K562 (cell line): ENCODE data around the gene ARHGAP29. TPM values are rescaled to one million over a fixed set of nuclear protein-coding genes. Genes with fewer than 3 reads are reported as not detected.

Experiments
- ATAC-seq: fragments of 200-7000 bp; cut with Tn5 transposase; 3 replicates; pipeline ENCODE4 v1.9.1; 2020; ENCODE audit warnings: moderate library complexity
- BruUV-seq: library from RNA; stranded (reverse); fragments of 400-500 nt; replicated peaks from 2 replicates; lab custom pipeline; 2021; lab: Mats Ljungman, UMichigan
- CTCF ChIA-PET: fragments of 300-600 bp; formaldehyde crosslinking; extraction: SDS; loops from one replicate; lab custom pipeline; 2021; ENCODE audit warnings: low intra/inter-chr PET ratio; lab: Yijun Ruan, JAX
- POLR2A ChIA-PET: fragments of 300-600, 350-650 bp; sonication (Branson Sonifier 250); formaldehyde crosslinking; extraction: SDS; loops from one replicate; lab custom pipeline; 2021; ENCODE audit warnings: antibody characterized with exemption, inconsistent platforms; lab: Yijun Ruan, JAX
- DNase-seq, 4 experiments: peaks; one replicate each; pipeline versions ENCODE4 v3.0.0 to v3.0.0-alpha.2; 2011 to 2018; ENCODE audit warnings: low spot score in 3 of 4, mixed read lengths in 3 of 4; ENCODE audit errors: extremely low read depth in 1 of 4
- FAIRE-seq: peaks from 2 replicates; lab custom pipeline; 2011; peaks lifted over from hg19 to GRCh38; lab: Jason Lieb, UNC
- H2AFZ ChIP-seq: 2 replicates; pipeline ENCODE4 v1.6.0; 2011; ENCODE audit warnings: low read depth, low read length, control low read depth, inconsistent platforms
- H3K27ac ChIP-seq: fragments of 200-600 bp; 3 replicates; pipeline ENCODE4 v1.8.0; 2011; ENCODE audit warnings: low read depth, mild to moderate bottlenecking, control low read depth, inconsistent platforms, low read length, moderate library complexity, mixed read lengths; ENCODE audit errors: extremely low read depth
- H3K27me3 ChIP-seq, 2 experiments: fragments of 300-600 bp in 1 of 2; 2 replicates in 1 of 2; 3 replicates in 1 of 2; pipeline versions ENCODE4 v1.6.0 to v1.8.0; 2011; ENCODE audit warnings: inconsistent platforms in 2 of 2, low read length in 2 of 2, mild to moderate bottlenecking in 1 of 2, mixed read lengths in 1 of 2, moderate library complexity in 1 of 2; ENCODE audit not compliant: control insufficient read depth in 2 of 2, insufficient read depth in 2 of 2
- H3K36me3 ChIP-seq: fragments of 300-600 bp; 3 replicates; pipeline ENCODE4 v1.8.0; 2011; ENCODE audit warnings: mild to moderate bottlenecking, low read length, inconsistent platforms; ENCODE audit not compliant: control insufficient read depth, insufficient read depth
- H3K4me1 ChIP-seq, 2 experiments: fragments of 200-600 bp in 1 of 2; replicated peaks in 1 of 2; 2 replicates in 1 of 2; 3 replicates in 1 of 2; pipeline versions ENCODE4 v1.5.1 to v1.8.0; 2011; ENCODE audit warnings: inconsistent platforms in 2 of 2, low read length in 2 of 2, mild to moderate bottlenecking in 1 of 2, mixed read lengths in 1 of 2, moderate library complexity in 1 of 2; ENCODE audit not compliant: control insufficient read depth in 2 of 2, insufficient read depth in 2 of 2
- H3K4me2 ChIP-seq: 2 replicates; pipeline ENCODE4 v1.6.1; 2011; ENCODE audit warnings: low read length, control low read depth, inconsistent platforms, mixed read lengths; ENCODE audit not compliant: insufficient read depth
- H3K4me3 ChIP-seq: fragments of 200-600 bp; sonication (generic), shearing (Covaris generic); 2 replicates; pipeline ENCODE4 v1.5.1; 2016; ENCODE audit warnings: control low read depth, inconsistent platforms
- H3K79me2 ChIP-seq: fragments of 200-600 bp; 3 replicates; pipeline ENCODE4 v1.8.0; 2011; ENCODE audit warnings: low read length, inconsistent platforms; ENCODE audit not compliant: control insufficient read depth, insufficient read depth
- H3K9ac ChIP-seq, 2 experiments: 2 replicates each; pipeline versions ENCODE4 v1.6.0 to v1.6.1; 2011; ENCODE audit warnings: low read depth in 2 of 2, low read length in 2 of 2, control low read depth in 1 of 2, inconsistent platforms in 1 of 2, mild to moderate bottlenecking in 1 of 2, mixed read lengths in 1 of 2; ENCODE audit not compliant: insufficient read depth in 1 of 2
- H3K9me1 ChIP-seq: one replicate; pipeline ENCODE4 v1.6.0; 2011; ENCODE audit warnings: inconsistent platforms, mild to moderate bottlenecking, low read length, moderate library complexity; ENCODE audit not compliant: control insufficient read depth, insufficient read depth
- H3K9me3 ChIP-seq: replicated peaks from 2 replicates; pipeline ENCODE4 v1.5.1; 2011; ENCODE audit warnings: low read depth, low read length, inconsistent platforms; ENCODE audit not compliant: control insufficient read depth, insufficient read depth
- H4K20me1 ChIP-seq: replicated peaks from 2 replicates; pipeline ENCODE4 v1.6.1; 2011; ENCODE audit warnings: low read length, inconsistent platforms, mixed read lengths; ENCODE audit not compliant: control insufficient read depth, insufficient read depth
- ARID3B ChIP-seq: fragments of 250-450 bp; sonication (Bioruptor Pico); IDR thresholded peaks from 2 replicates; pipeline ENCODE4 v1.4.0; 2020; ENCODE audit warnings: borderline replicate concordance
- BHLHE40 ChIP-seq: IDR thresholded peaks from 2 replicates; pipeline ENCODE4 v1.6.1; 2011; ENCODE audit warnings: low read length, improper control_type of control experiment
- CCNT2 ChIP-seq: IDR thresholded peaks from 2 replicates; pipeline ENCODE4 v1.6.1; 2011; ENCODE audit warnings: borderline replicate concordance, low read depth, mild to moderate bottlenecking, moderate library complexity, mixed read lengths, low read length; ENCODE audit not compliant: insufficient read length; ENCODE audit errors: extremely low read depth
- CXXC5 ChIP-seq: fragments of 250-450 bp; sonication (Bioruptor Pico); IDR thresholded peaks from 2 replicates; pipeline ENCODE4 v1.8.0; 2022; ENCODE audit warnings: inconsistent platforms, mild to moderate bottlenecking, moderate library complexity
- ESRRA ChIP-seq: fragments of 450-650 bp; IDR thresholded peaks from 2 replicates; pipeline ENCODE4 v1.6.1; 2014; ENCODE audit warnings: low read depth, mild to moderate bottlenecking, moderate library complexity, borderline replicate concordance
- ILF3 ChIP-seq: fragments of 450-650 bp; IDR thresholded peaks from 2 replicates; pipeline ENCODE4 v1.6.1; 2018; ENCODE audit warnings: antibody characterized with exemption, mild to moderate bottlenecking, moderate library complexity, borderline replicate concordance
- MLX ChIP-seq, 2 experiments: fragments of 450-650 bp in 1 of 2; sonication (generic) in 1 of 2; formaldehyde crosslinking; conservative IDR thresholded peaks; 2 replicates each; pipeline versions ENCODE4 v1.4.0 to v1.8.1; 2020 to 2022; ENCODE audit warnings: mild to moderate bottlenecking in 1 of 2, missing genetic modification reagents in 1 of 2
- SETDB1 ChIP-seq: IDR thresholded peaks from one replicate; pipeline ENCODE4 v1.6.1; 2012; ENCODE audit warnings: low read length, control low read depth, inconsistent platforms
- SMARCE1 ChIP-seq: fragments of 450-650 bp; IDR thresholded peaks from 2 replicates; pipeline ENCODE4 v1.7.1; 2016; ENCODE audit warnings: mild to moderate bottlenecking
- TCF7L2 ChIP-seq: fragments of 150-350 bp; IDR thresholded peaks from 2 replicates; pipeline ENCODE4 v1.6.1; 2016; ENCODE audit warnings: low read depth, mild to moderate bottlenecking, low read length, moderate library complexity
- WGBS: fragments of 100-300 bp; shearing (Covaris generic); methylation state at CpG from one replicate; pipeline ENCODE4 v1.1.6; 2016; ENCODE audit warnings: low coverage, mixed read lengths; ENCODE audit not compliant: insufficient coverage; ENCODE audit errors: missing lambda C conversion rate; 5-methylcytosine and 5-hydroxymethylcytosine counted together
- in situ Hi-C: fragments of 300-500 bp; cut with MboI; formaldehyde crosslinking; loops from 4 replicates; pipeline ENCODE4 v1.15.0; 2018; ENCODE audit warnings: inconsistent platforms, mixed read lengths
- intact Hi-C: fragments of 100-400 bp; cut with micrococcal nuclease; formaldehyde crosslinking; loops from 2 replicates; pipeline ENCODE4 v1.14.2; 2022
- polyA plus RNA-seq, 8 experiments: library from polyadenylated mRNA; depleted of rRNA in 4 of 8; stranded (reverse) in 5 of 8; unstranded in 3 of 8; fragments of >200 nt; fragmentation: Nextera tagmentation in 2 of 8; fragmentation: Illumina TruSeq in 1 of 8; extraction: Ambion mirVana in 2 of 8; extraction: Trizol in 1 of 8; gene quantifications; 2 replicates each; pipeline versions ENCODE4 v1.2.1 to v1.2.3, GENCODE V29; 2011 to 2014; ENCODE audit warnings: inconsistent platforms in 1 of 8, missing spikeins in 1 of 8
- total RNA-seq, 7 experiments: library from RNA; depleted of rRNA in 6 of 7; stranded (reverse); fragments of >200 nt in 6 of 7; fragmentation: Illumina TruSeq in 2 of 7; extraction: Trizol in 2 of 7; gene quantifications; 2 replicates each; pipeline versions ENCODE4 v1.2.1 to v1.2.3, GENCODE V29; 2011 to 2021; ENCODE audit warnings: low replicate concordance in 1 of 7
- TF ChIP-seq, protein P1 (sequence below): fragments of 250-450 bp; sonication (Bioruptor Pico); IDR thresholded peaks from 2 replicates; pipeline ENCODE4 v1.9.0; 2021; ENCODE audit warnings: mild to moderate bottlenecking
- TF ChIP-seq, protein P2 (sequence below): fragments of 250-450 bp; sonication (Bioruptor Pico); IDR thresholded peaks from 2 replicates; pipeline ENCODE4 v1.4.0; 2020; ENCODE audit warnings: mild to moderate bottlenecking, moderate library complexity

ARHGAP29 gene
- total and polyA plus RNA-seq, 9 of the 15 experiments (the other 6 are each of a cell fraction or from before 2014, with no cell fraction given): under 0.01 to 0.13 (median 0.02) TPM; not detected in 5

DNA sequence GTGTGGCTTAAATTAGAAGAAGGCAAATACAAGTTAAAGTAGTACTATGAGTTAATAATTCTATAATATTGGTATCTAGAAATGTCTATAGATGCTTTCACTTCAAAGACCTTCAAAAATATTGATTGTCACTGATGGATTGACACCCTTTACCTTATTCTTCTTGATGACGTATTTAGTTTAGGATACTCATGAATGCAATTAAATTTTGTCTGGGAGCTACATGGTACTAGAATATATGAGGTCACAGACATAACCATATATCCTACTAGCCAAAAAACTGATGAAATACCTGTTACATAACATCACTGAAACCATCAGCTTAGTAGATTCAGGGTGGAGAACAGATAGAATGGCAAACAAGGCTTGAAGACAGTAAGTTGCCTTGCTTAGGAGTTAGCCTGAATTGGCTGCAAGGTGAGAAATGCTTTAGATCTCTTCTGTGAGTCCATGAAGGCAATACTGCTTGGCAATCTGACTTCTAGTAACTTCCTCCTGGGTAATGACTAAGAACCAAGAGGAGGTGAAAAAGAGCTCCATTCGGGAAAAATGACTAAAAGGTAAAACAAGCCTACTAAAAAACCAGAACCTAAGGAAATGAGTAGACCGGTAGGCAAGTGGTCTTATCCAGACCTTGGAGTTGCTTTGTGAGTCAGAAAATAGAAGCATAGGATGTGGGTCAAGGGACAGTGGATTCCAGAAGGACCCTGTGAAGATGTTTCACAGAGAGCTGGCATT, 16.9 kb upstream of the ARHGAP29 start:
- H3K79me2 ChIP-seq: no peaks in the 10 kb centered on the region
- H4K20me1 ChIP-seq: no peaks in the 10 kb centered on the region
- no peak overlapping the region for H3K9ac ChIP-seq
- H3K4me2 ChIP-seq: no peak overlapping the region
- no peaks in the 10 kb centered on the region for H3K9me3 ChIP-seq
- no peak for TF ChIP-seq ARID3B (CRISPR knock-in tag)
- TF ChIP-seq SETDB1: no peak
- no peak for TF ChIP-seq TCF7L2
- no peak for TF ChIP-seq CCNT2
- TF ChIP-seq SMARCE1: no peak
- TF ChIP-seq MLX (CRISPR knock-in tag; conservative IDR thresholded peaks at IDR 0.05): no peak
- TF ChIP-seq, protein P1, sequence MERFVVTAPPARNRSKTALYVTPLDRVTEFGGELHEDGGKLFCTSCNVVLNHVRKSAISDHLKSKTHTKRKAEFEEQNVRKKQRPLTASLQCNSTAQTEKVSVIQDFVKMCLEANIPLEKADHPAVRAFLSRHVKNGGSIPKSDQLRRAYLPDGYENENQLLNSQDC: no peak
- TF ChIP-seq, protein P2, sequence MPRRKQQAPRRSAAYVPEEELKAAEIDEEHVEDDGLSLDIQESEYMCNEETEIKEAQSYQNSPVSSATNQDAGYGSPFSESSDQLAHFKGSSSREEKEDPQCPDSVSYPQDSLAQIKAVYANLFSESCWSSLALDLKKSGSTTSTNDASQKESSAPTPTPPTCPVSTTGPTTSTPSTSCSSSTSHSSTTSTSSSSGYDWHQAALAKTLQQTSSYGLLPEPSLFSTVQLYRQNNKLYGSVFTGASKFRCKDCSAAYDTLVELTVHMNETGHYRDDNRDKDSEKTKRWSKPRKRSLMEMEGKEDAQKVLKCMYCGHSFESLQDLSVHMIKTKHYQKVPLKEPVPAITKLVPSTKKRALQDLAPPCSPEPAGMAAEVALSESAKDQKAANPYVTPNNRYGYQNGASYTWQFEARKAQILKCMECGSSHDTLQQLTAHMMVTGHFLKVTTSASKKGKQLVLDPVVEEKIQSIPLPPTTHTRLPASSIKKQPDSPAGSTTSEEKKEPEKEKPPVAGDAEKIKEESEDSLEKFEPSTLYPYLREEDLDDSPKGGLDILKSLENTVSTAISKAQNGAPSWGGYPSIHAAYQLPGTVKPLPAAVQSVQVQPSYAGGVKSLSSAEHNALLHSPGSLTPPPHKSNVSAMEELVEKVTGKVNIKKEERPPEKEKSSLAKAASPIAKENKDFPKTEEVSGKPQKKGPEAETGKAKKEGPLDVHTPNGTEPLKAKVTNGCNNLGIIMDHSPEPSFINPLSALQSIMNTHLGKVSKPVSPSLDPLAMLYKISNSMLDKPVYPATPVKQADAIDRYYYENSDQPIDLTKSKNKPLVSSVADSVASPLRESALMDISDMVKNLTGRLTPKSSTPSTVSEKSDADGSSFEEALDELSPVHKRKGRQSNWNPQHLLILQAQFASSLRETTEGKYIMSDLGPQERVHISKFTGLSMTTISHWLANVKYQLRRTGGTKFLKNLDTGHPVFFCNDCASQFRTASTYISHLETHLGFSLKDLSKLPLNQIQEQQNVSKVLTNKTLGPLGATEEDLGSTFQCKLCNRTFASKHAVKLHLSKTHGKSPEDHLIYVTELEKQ (CRISPR knock-in tag): no peak
- no peak for TF ChIP-seq ILF3
- no peak for TF ChIP-seq ESRRA
- TF ChIP-seq BHLHE40: no peak
- no peak for TF ChIP-seq CXXC5 (CRISPR knock-in tag)
- no peak for DNase-seq
- H3K36me3 ChIP-seq: no peaks in the 10 kb centered on the region
- 0% methylated on average over 3 of the region's 3 CpGs for WGBS
- in situ Hi-C loops: no loop called here
- no peak overlapping the region for H2AFZ ChIP-seq
- no TSS peak for BruUV-seq
- no peak for FAIRE-seq
- no peak overlapping the region for H3K27ac ChIP-seq
- no peak for ATAC-seq
- peaks cover 0 to 5% of the 10 kb centered on the region in 2 experiments; a peak in 2 of 5 replicates for H3K27me3 ChIP-seq
- ChIA-PET POLR2A (interaction anchor here (1.1 kb wide), 1 partner anchor 11 kb away, joined by 3 read pairs; no protein-coding TSS in a partner anchor), CTCF (no interaction called here)
- no peaks in the 10 kb centered on the region for H3K9me1 ChIP-seq
- no peaks in the 10 kb centered on the region for H3K4me1 ChIP-seq
- intact Hi-C loops: no loop called here
- no peak overlapping the region for H3K4me3 ChIP-seq
